ENCODE data around the gene LY6G5C.

LY6G5C gene

DNA sequence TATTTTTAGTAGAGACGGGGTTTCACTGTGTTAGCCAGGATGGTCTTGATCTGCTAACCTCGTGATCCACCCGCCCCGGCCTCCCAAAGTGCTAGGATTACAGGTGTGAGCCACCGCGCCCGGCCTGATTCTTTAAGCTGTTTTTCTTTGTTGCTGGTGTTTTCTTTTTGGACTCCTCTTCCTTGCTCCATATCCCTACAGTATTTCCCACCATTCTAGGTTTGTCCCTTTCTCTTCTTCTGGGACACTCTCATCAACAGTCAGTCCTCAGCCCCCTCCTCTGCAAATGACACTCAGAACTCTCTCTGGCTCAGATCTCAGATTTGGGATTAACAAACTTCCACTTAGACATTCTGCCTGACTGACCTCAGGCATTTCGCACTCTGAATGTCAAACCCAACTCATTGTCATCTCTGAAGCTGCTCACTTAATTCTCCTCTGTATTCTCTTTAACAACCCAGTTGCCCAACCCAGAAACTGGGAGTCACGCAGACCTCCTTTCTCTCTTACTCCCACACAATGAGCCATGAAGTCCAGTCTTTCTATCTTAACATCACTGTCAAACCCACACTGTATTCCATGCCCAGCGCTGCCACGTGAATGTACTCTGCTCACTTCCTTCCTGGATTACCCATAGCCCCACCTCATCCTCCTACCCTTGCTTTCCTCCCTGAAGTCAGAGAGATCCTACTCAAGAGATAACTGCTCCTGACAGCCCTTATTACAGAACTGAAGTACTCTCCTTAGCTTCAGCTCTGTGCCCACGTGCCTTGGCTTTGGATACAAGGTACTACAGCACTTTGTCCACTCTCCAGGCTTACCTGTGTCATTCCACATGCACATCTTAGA lies 44.9 kb upstream of the LY6G5C start:
- TF ChIP-seq, protein P1, sequence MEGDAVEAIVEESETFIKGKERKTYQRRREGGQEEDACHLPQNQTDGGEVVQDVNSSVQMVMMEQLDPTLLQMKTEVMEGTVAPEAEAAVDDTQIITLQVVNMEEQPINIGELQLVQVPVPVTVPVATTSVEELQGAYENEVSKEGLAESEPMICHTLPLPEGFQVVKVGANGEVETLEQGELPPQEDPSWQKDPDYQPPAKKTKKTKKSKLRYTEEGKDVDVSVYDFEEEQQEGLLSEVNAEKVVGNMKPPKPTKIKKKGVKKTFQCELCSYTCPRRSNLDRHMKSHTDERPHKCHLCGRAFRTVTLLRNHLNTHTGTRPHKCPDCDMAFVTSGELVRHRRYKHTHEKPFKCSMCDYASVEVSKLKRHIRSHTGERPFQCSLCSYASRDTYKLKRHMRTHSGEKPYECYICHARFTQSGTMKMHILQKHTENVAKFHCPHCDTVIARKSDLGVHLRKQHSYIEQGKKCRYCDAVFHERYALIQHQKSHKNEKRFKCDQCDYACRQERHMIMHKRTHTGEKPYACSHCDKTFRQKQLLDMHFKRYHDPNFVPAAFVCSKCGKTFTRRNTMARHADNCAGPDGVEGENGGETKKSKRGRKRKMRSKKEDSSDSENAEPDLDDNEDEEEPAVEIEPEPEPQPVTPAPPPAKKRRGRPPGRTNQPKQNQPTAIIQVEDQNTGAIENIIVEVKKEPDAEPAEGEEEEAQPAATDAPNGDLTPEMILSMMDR (conservative IDR thresholded peaks at IDR 0.05; ENCODE audit: low read depth, low read length) = no peak
- Histone ChIP-seq H4K20me1 (ENCODE audit: insufficient read depth) (no peaks in the 10 kb centered on the region), H3K9ac (no peak overlapping the region), H3K27ac (no peak overlapping the region), H3K4me2 (no peak overlapping the region), H2AFZ (ENCODE audit: low read depth) (no peak overlapping the region), H3K36me3 (ENCODE audit: insufficient read depth) (peaks cover 3% of the 10 kb centered on the region; the same call in 1 of the 2 replicates), H3K4me1 (ENCODE audit: low read depth, poor library complexity, severe bottlenecking) (peaks cover 13% of the 10 kb centered on the region), H3K4me3 (IDR thresholded peaks at IDR 0.05; ENCODE audit: insufficient read depth, low read depth, low read length) (no peak overlapping the region), H3K79me2 (ENCODE audit: insufficient read depth, low read depth) (no peaks in the 10 kb centered on the region), H3K27me3 (ENCODE audit: insufficient read depth, low read depth) (no peaks in the 10 kb centered on the region; the same call in 1 of the 2 replicates)

DNA sequence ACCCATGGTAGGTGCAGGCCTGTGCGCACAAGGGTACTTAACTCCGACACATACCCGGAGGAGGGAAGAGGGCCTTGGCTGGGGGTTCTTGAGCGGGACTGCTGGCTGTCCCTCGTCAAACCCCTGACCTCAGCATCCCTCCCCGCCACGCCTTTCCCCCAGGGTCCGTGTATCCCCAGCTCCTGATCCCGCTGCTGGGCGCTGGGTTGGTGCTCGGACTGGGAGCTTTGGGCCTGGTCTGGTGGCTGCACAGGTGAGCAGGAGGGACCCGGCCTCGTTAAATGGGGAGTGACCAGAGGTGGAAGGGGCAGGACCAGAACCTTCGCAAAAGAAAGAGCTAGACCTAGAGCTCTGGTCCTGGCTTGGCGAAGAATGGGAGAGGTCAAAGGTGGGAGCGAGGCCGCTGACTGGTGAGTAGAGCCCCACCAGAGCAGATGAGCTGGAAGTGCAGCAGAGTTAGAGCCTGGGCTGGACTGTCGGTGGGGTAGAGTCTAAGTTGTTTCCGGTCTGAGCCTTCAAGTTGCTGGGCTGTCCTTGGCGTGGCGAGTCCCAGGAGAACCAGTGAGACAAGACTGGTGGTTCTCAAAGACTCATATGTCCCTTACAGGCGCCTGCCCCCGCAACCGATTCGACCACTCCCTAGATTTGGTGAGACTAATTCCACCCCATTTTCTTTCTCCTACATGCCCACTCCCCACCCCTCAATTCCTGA lies 43.3 kb upstream of the LY6G5C start:
- Histone ChIP-seq H3K79me2 (ENCODE audit: insufficient read depth, low read depth) (no peaks in the 10 kb centered on the region), H3K27me3 (ENCODE audit: insufficient read depth, low read depth) (no peaks in the 10 kb centered on the region; the same call in 1 of the 2 replicates), H3K36me3 (ENCODE audit: insufficient read depth) (no peaks in the 10 kb centered on the region), H4K20me1 (ENCODE audit: insufficient read depth) (no peaks in the 10 kb centered on the region), H3K4me2 (no peak overlapping the region), H2AFZ (ENCODE audit: low read depth) (no peak overlapping the region), H3K27ac (no peak overlapping the region), H3K4me1 (ENCODE audit: low read depth, poor library complexity, severe bottlenecking) (peaks cover 13% of the 10 kb centered on the region), H3K4me3 (IDR thresholded peaks at IDR 0.05; ENCODE audit: insufficient read depth, low read depth, low read length) (no peak overlapping the region), H3K9ac (no peak overlapping the region)
- TF ChIP-seq, protein P1 (conservative IDR thresholded peaks at IDR 0.05; ENCODE audit: low read depth, low read length) = no peak

DNA sequence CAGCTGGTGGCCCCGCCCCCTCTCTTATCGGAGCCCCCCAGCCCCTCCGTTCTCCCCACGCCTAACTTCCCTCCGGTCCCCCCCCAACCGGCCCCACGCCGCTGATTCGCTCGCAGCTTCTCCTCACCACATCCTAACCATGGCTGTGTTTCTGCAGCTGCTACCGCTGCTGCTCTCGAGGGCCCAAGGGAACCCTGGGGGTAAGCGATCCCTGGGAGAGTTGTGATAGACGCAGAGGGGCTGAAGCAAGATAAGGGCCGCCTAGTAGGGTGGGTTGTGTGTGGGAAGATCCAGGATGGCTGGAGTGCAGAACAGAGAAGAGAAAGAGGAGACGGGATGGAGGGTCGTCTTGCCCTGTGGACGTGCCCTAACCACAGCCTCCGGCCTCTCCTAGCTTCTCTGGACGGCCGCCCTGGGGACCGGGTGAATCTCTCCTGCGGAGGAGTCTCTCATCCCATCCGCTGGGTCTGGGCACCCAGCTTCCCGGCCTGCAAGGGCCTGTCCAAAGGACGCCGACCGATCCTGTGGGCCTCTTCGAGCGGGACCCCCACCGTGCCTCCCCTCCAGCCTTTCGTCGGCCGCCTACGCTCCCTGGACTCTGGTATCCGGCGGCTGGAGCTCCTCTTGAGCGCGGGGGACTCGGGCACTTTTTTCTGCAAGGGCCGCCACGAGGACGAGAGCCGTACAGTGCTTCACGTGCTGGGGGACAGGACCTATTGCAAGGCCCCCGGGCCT lies 42.5 kb upstream of the LY6G5C start, which contains the start of gene MPIG6B:
Gene MPIG6B, plus strand, starts transcription at position 129 of the 735 bp plus-strand sequence. Its CDS starts 11 bp downstream, at position 140.
- Histone ChIP-seq H3K27me3 (ENCODE audit: insufficient read depth, low read depth) (no peaks in the 10 kb centered on the region; the same call in 1 of the 2 replicates), H3K79me2 (ENCODE audit: insufficient read depth, low read depth) (no peaks in the 10 kb centered on the region), H2AFZ (ENCODE audit: low read depth) (no peak within 1 kb of the TSS), H3K9ac (no peak within 1 kb of the TSS), H3K36me3 (ENCODE audit: insufficient read depth) (no peaks in the 10 kb centered on the region), H3K4me2 (no peak within 1 kb of the TSS), H4K20me1 (ENCODE audit: insufficient read depth) (no peaks in the 10 kb centered on the region), H3K27ac (no peak within 1 kb of the TSS), H3K4me3 (IDR thresholded peaks at IDR 0.05; ENCODE audit: insufficient read depth, low read depth, low read length) (no peak within 1 kb of the TSS), H3K4me1 (ENCODE audit: low read depth, poor library complexity, severe bottlenecking) (peaks cover 6% of the 10 kb centered on the region)
- TF ChIP-seq, protein P1 (conservative IDR thresholded peaks at IDR 0.05; ENCODE audit: low read depth, low read length) = no peak

DNA sequence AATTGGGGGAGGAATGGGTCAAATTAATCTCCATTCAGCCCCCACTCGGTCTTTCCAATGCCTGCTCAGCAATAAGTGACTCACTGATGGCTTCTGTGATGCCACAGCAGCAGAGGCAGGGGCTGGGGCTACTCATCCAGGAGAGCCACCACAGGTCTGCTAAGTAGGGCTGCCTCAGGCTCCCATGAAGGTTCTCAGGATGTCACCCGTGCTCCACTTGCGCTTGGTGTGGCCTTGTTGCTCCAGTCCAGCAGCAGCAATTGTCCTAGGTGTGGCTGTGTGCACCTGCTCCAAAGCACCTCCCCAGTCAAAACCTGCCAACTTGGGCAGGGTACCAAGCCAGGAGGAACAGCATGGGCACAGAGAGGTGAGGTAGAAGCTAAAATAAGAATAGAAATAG lies 41.3 kb upstream of the LY6G5C start:
- Histone ChIP-seq H3K27ac (no peak overlapping the region), H3K4me3 (IDR thresholded peaks at IDR 0.05; ENCODE audit: insufficient read depth, low read depth, low read length) (no peak overlapping the region), H3K9ac (no peak overlapping the region), H4K20me1 (ENCODE audit: insufficient read depth) (no peaks in the 10 kb centered on the region), H3K36me3 (ENCODE audit: insufficient read depth) (no peaks in the 10 kb centered on the region), H3K79me2 (ENCODE audit: insufficient read depth, low read depth) (no peaks in the 10 kb centered on the region), H3K27me3 (ENCODE audit: insufficient read depth, low read depth) (no peaks in the 10 kb centered on the region; the same call in 1 of the 2 replicates), H3K4me2 (no peak overlapping the region), H2AFZ (ENCODE audit: low read depth) (no peak overlapping the region), H3K4me1 (ENCODE audit: low read depth, poor library complexity, severe bottlenecking) (no peaks in the 10 kb centered on the region)
- TF ChIP-seq, protein P1 (conservative IDR thresholded peaks at IDR 0.05; ENCODE audit: low read depth, low read length) = no peak
